Measurements from ENCODE around the gene BMI1.

BMI1 gene

DNA sequence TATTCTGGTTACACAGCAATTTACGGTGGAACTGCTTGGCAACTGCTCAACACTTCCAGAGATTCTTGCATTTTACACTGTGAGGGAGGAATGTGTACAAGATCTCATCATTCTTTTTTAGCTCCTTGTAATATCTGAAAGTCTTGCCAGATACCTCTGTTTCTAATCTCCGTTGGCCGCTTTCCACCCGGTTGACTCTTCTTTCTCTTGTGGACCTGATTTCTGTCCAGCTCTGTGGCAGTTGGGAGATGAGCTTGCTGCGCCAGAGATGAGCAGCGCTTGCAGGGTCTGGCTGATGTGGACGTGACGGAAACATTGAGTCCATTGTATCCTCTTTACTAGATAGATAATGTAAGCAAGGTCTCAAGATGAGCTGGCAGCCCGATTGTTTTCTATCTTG is 52.0 kb downstream of the BMI1 start:
- no peak overlapping the region for H3K4me3 ChIP-seq (ENCODE audit: low read length)
- TF ChIP-seq, protein P1, sequence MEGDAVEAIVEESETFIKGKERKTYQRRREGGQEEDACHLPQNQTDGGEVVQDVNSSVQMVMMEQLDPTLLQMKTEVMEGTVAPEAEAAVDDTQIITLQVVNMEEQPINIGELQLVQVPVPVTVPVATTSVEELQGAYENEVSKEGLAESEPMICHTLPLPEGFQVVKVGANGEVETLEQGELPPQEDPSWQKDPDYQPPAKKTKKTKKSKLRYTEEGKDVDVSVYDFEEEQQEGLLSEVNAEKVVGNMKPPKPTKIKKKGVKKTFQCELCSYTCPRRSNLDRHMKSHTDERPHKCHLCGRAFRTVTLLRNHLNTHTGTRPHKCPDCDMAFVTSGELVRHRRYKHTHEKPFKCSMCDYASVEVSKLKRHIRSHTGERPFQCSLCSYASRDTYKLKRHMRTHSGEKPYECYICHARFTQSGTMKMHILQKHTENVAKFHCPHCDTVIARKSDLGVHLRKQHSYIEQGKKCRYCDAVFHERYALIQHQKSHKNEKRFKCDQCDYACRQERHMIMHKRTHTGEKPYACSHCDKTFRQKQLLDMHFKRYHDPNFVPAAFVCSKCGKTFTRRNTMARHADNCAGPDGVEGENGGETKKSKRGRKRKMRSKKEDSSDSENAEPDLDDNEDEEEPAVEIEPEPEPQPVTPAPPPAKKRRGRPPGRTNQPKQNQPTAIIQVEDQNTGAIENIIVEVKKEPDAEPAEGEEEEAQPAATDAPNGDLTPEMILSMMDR (conservative IDR thresholded peaks at IDR 0.05; ENCODE audit: low read length), result no peak
- peak; percentile 5 for DNase-seq (ENCODE audit: low read depth)

DNA sequence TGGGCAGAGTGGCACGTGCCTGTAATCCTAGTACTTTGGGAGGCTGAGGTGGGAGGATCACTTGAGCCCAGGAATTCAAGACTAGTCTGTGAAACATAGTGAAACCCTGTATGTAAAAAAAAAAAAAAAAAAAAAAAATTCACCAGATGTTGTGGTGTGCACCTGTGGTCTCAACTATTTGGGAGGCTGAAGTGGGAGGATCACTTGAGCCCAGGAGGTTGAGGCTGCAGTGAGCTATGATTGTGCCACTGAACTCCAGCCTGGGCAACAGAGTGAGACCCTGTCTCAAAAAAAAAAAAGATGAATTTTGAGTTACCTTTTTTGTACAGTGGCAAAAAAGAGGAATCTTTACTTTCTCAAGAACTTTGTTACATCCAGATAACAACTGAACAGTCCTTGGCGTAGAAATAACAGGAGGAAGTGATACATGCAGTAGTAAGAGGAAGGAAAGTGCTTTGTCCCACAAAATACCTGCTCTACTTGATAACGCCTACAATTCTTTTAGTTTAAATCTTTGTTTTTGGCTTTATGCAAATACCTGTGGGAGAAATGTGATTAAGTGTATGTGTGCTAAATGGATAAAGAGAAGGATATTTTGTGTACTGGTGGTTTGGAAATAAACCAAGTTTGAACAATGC is 53.7 kb downstream of the BMI1 start:
- no peak for DNase-seq (ENCODE audit: low read depth)
- H3K4me3 ChIP-seq (ENCODE audit: low read length), result no peak overlapping the region
- TF ChIP-seq, protein P1 (conservative IDR thresholded peaks at IDR 0.05; ENCODE audit: low read length), result no peak

DNA sequence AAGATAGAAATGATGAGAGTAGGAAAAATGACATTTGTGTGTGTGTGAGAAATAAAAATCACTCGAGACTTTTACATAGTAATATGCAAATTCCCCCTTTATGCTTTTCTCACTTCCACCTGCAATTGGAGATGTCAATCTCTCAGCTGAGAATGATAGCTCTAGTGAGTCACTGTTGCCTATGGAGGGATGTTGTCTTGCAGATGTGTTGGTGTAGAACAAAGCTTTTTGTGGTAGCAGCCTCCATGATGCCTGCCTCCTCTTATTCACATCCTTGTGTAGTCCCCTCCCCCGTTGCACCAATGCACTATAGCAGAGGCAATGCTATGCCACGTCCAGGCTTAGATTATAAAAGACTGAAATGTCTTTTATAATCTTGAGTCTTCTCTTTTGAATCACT is 58.2 kb downstream of the BMI1 start:
- no peak overlapping the region for H3K4me3 ChIP-seq (ENCODE audit: low read length)
- TF ChIP-seq, protein P1 (conservative IDR thresholded peaks at IDR 0.05; ENCODE audit: low read length), result no peak
- DNase-seq (ENCODE audit: low read depth), result no peak
